ENCODE measurements around the gene ANO1. TPM values are rescaled to one million over a fixed set of nuclear protein-coding genes. Genes with fewer than 3 reads are reported as not detected.

The ANO1 gene
- total RNA-seq, 4 donors from 2014 or later: 5.1 to 17.5 (median 14.5) TPM

- Histone ChIP-seq H3K4me3 (no peak overlapping the region), H3K4me1 (peaks cover 8 to 22% (median 10%) of the 10 kb centered on the region in 3 donors), H3K27ac (no peak overlapping the region), H3K36me3 (no peaks in the 10 kb centered on the region), H3K9me3 (no peaks in the 10 kb centered on the region), H3K27me3 (peaks cover 0 to 70% (median 0%) of the 10 kb centered on the region in 4 donors)
- intact Hi-C loops (cut with DNase I): loop anchor here (10.0 kb wide), 1 partner anchor 61 kb away; no protein-coding TSS in a partner anchor
- DNase-seq: no peak
- 61 to 73% methylated on average over 4 to 8 of the region's 10 CpGs for WGBS, 2 donors
- no peak for TF ChIP-seq POLR2A (IDR thresholded peaks at IDR 0.05)
- TF ChIP-seq CTCF (IDR thresholded peaks at IDR 0.05): no peak
Observed at GRCh38 chr11:70146299-70146698, 68.2 kb downstream of the ANO1 start.

GRCh38 chr11:70146895-70147520 is 68.9 kb downstream of the ANO1 start:
- Histone ChIP-seq H3K4me1 (peaks cover under 1 to 15% (median 2%) of the 10 kb centered on the region in 3 donors), H3K36me3 (no peaks in the 10 kb centered on the region), H3K4me3 (no peak overlapping the region), H3K27ac (no peak overlapping the region), H3K9me3 (no peaks in the 10 kb centered on the region), H3K27me3 (peaks cover 0 to 63% (median 0%) of the 10 kb centered on the region in 4 donors)
- intact Hi-C loops (cut with DNase I): loop anchor here (10.0 kb wide), 1 partner anchor 62 kb away; no protein-coding TSS in a partner anchor
- DNase-seq: no peak
- WGBS, 2 donors: 41 to 80% methylated on average over 4 to 5 of the region's 14 CpGs
- TF ChIP-seq CTCF (IDR thresholded peaks at IDR 0.05): no peak
- TF ChIP-seq POLR2A (IDR thresholded peaks at IDR 0.05): no peak

GRCh38 chr11:70147668-70148067 is 69.6 kb downstream of the ANO1 start:
- TF ChIP-seq CTCF (IDR thresholded peaks at IDR 0.05) (no peak), POLR2A (IDR thresholded peaks at IDR 0.05) (no peak)
- Histone ChIP-seq H3K27ac (no peak overlapping the region), H3K9me3 (no peaks in the 10 kb centered on the region), H3K4me3 (no peak overlapping the region), H3K4me1 (peaks cover 0 to 8% (median 0%) of the 10 kb centered on the region in 3 donors), H3K27me3 (peaks cover 0 to 56% (median 0%) of the 10 kb centered on the region in 4 donors), H3K36me3 (no peaks in the 10 kb centered on the region)
- no peak for DNase-seq
- intact Hi-C loops (cut with DNase I): loop anchor here (10.0 kb wide), 1 partner anchor 63 kb away; no protein-coding TSS in a partner anchor
- 77% methylated on average over 10 to 13 of the region's 13 CpGs for WGBS, 2 donors

GRCh38 chr11:70151671-70152070 is 73.6 kb downstream of the ANO1 start:
- 80% methylated on average over 3 of the region's 9 CpGs; no CpG with 5 or more reads in 1 of the 2 donors for WGBS, 2 donors
- Histone ChIP-seq H3K27ac (no peak overlapping the region), H3K27me3 (peaks cover 0 to 24% (median 0%) of the 10 kb centered on the region in 4 donors), H3K9me3 (no peaks in the 10 kb centered on the region), H3K4me1 (peaks cover 0 to 25% (median 4%) of the 10 kb centered on the region in 3 donors), H3K4me3 (no peak overlapping the region), H3K36me3 (no peaks in the 10 kb centered on the region)
- intact Hi-C loops (cut with DNase I): no loop called here
- TF ChIP-seq POLR2A (IDR thresholded peaks at IDR 0.05) (no peak), CTCF (IDR thresholded peaks at IDR 0.05) (no peak)
- no peak for DNase-seq

GRCh38 chr11:70153133-70153727 is 75.1 kb downstream of the ANO1 start:
- no peaks in the 10 kb centered on the region for H3K36me3 ChIP-seq
- intact Hi-C loops (cut with DNase I): no loop called here
- peaks cover 0 to 33% (median 4%) of the 10 kb centered on the region in 3 donors for H3K4me1 ChIP-seq
- no peak overlapping the region for H3K4me3 ChIP-seq
- no peaks in the 10 kb centered on the region for H3K9me3 ChIP-seq
- H3K27me3 ChIP-seq: peaks cover 0 to 9% (median 0%) of the 10 kb centered on the region in 4 donors
- DNase-seq: no peak
- no peak for TF ChIP-seq CTCF (IDR thresholded peaks at IDR 0.05)
- TF ChIP-seq POLR2A (IDR thresholded peaks at IDR 0.05): no peak
- 70 to 73% methylated on average over 7 of the region's 7 CpGs for WGBS, 2 donors
- H3K27ac ChIP-seq: no peak overlapping the region
